OCI-LY3 (cell line): ENCODE results near the gene PIN1.

ENCODE experiments used
- H2AFZ ChIP-seq: fragments of 200-600, 300-600 bp; shearing (Covaris generic); 2 replicates; pipeline ENCODE4 v1.6.0; 2014; ENCODE audit warnings: antibody characterized with exemption, low read depth, low read length
- H3K27ac ChIP-seq: fragments of 200-600, 300-600 bp; sonication (generic); 2 replicates; pipeline ENCODE4 v1.5.1; 2014; ENCODE audit warnings: mild to moderate bottlenecking, low read length, moderate library complexity, mixed read lengths
- H3K27me3 ChIP-seq: fragments of 200-600, 300-600 bp; sonication (generic); 2 replicates; pipeline ENCODE4 v1.6.1; 2014; ENCODE audit warnings: low read depth, low read length, mixed read lengths
- H3K36me3 ChIP-seq: fragments of 200-600, 300-600 bp; sonication (generic); replicated peaks from 2 replicates; pipeline ENCODE3; 2014; ENCODE audit warnings: low read depth, low read length, mixed read lengths
- H3K4me1 ChIP-seq: fragments of 300-600, 200-600 bp; sonication (generic); 2 replicates; pipeline ENCODE4 v1.6.1; 2014; ENCODE audit warnings: low read length, mixed read lengths
- H3K4me2 ChIP-seq: fragments of 200-600, 300-600 bp; sonication (generic); 2 replicates; pipeline ENCODE4 v1.6.1; 2014; ENCODE audit warnings: low read length, mixed read lengths
- H3K4me3 ChIP-seq: fragments of 300-600, 200-600 bp; sonication (generic); 2 replicates; pipeline ENCODE4 v1.5.1; 2014; ENCODE audit warnings: antibody characterized with exemption, mild to moderate bottlenecking, low read length, moderate library complexity
- H3K79me2 ChIP-seq: fragments of 300-600, 200-600 bp; shearing (Covaris generic); 2 replicates; pipeline ENCODE4 v1.6.1; 2014; ENCODE audit warnings: mild to moderate bottlenecking, low read length, mixed read lengths
- H3K9ac ChIP-seq: fragments of 300-600, 200-600 bp; shearing (Covaris generic); 2 replicates; pipeline ENCODE4 v1.6.0; 2014; ENCODE audit warnings: mild to moderate bottlenecking, low read length, moderate library complexity
- H3K9me3 ChIP-seq: fragments of 200-600, 300-600 bp; shearing (Covaris generic); 2 replicates; pipeline ENCODE4 v1.6.1; 2014; ENCODE audit warnings: low read length, mixed read lengths; ENCODE audit not compliant: insufficient read depth
- H4K20me1 ChIP-seq: fragments of 200-600, 300-600 bp; sonication (generic); 2 replicates; pipeline ENCODE4 v1.6.1; 2016; ENCODE audit warnings: low read length, mixed read lengths; ENCODE audit not compliant: insufficient read depth
- EZH2phosphoT487 ChIP-seq: fragments of 200-600 bp; shearing (Covaris generic); IDR thresholded peaks from 2 replicates; pipeline ENCODE4 v1.6.1; 2018; ENCODE audit warnings: antibody characterized with exemption, mixed run types, low read depth
- TF ChIP-seq, protein P1 (sequence below): fragments of 200-600, 300-600 bp; sonication (generic); IDR thresholded peaks from 2 replicates; pipeline ENCODE4 v1.5.1; 2014; ENCODE audit warnings: antibody characterized with exemption, low read length, low read depth

The PIN1 gene

DNA sequence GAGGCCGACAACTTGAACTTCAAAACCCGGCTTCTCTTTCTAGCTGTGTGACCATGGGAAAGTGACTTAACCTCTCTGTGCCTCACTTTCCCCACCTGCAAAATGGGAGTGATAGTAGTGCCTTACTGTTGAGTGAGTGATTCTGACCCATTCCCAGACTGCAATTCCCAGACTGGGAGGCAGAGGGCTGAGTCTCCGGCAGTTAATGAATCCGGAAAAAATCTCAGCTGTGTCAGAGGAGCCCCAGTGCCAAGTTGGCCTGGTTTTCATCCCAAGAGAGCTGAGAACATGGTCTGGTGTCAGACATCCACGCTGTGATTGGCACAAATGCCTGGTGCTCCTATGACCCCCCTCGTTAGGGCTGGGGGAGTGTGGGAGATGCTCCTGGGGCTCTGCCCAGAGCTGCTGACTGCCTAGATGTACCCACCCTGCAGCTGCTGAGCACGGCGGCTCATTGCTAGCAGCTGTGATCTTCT is 50.0 kb downstream of the PIN1 start:
- H3K4me2 ChIP-seq: no peak overlapping the region
- no peaks in the 10 kb centered on the region for H3K9me3 ChIP-seq
- no peaks in the 10 kb centered on the region for H3K4me1 ChIP-seq
- no peaks in the 10 kb centered on the region for H4K20me1 ChIP-seq
- no peaks in the 10 kb centered on the region for H3K79me2 ChIP-seq
- H2AFZ ChIP-seq: no peak overlapping the region
- H3K9ac ChIP-seq: no peak overlapping the region
- no peaks in the 10 kb centered on the region for H3K36me3 ChIP-seq
- H3K27me3 ChIP-seq: peaks cover 14% of the 10 kb centered on the region
- H3K4me3 ChIP-seq: no peak overlapping the region
- TF ChIP-seq, protein P1, sequence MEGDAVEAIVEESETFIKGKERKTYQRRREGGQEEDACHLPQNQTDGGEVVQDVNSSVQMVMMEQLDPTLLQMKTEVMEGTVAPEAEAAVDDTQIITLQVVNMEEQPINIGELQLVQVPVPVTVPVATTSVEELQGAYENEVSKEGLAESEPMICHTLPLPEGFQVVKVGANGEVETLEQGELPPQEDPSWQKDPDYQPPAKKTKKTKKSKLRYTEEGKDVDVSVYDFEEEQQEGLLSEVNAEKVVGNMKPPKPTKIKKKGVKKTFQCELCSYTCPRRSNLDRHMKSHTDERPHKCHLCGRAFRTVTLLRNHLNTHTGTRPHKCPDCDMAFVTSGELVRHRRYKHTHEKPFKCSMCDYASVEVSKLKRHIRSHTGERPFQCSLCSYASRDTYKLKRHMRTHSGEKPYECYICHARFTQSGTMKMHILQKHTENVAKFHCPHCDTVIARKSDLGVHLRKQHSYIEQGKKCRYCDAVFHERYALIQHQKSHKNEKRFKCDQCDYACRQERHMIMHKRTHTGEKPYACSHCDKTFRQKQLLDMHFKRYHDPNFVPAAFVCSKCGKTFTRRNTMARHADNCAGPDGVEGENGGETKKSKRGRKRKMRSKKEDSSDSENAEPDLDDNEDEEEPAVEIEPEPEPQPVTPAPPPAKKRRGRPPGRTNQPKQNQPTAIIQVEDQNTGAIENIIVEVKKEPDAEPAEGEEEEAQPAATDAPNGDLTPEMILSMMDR: no peak
- no peak for TF ChIP-seq EZH2phosphoT487
- H3K27ac ChIP-seq: no peak overlapping the region

DNA sequence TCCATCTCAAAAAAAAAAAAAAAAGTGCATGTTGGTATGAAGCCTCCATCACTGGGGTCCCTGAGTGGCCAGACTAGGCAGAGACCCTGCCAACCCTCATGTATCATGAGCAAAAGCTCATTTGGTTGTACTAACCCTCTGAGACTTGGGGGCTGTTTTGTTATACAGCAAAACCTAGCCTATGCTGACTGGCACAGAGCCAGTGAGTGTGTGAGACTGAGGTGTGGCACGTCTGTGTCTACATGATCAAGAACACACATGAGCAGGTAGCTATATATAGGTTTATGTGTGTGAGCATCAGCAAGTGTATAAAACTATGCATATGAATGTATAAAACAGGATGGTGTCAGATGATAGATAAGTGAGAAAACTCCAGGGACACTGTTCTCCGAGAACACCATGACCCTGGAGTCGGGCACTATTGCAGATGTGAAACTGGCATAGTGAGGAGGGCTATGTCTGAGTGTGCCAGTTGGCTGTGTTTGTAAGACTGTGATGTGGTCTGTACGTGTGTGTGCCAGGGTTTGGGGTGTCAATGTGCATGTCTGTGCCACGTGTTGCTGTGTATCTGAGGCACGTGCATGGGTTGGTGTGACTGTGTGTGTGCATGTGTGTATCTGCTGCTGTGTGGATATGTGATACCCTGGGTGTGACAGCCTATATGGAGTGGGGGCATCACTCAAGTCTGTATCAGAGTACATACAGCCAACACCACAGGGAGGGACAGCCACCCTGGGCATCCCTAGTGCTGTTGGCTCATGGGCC is 56.7 kb downstream of the PIN1 start:
- Histone ChIP-seq H3K4me1 (no peaks in the 10 kb centered on the region), H3K9ac (no peak overlapping the region), H3K4me3 (no peak overlapping the region), H4K20me1 (no peaks in the 10 kb centered on the region), H3K79me2 (no peaks in the 10 kb centered on the region), H3K36me3 (no peaks in the 10 kb centered on the region), H3K27ac (no peak overlapping the region), H3K27me3 (peaks cover 12% of the 10 kb centered on the region; the same call in 1 of the 2 replicates), H2AFZ (no peak overlapping the region), H3K4me2 (no peak overlapping the region), H3K9me3 (no peaks in the 10 kb centered on the region)
- TF ChIP-seq, protein P1: no peak
- TF ChIP-seq EZH2phosphoT487: no peak
